ENCODE data around the gene LRBA. TPM values are rescaled to one million over a fixed set of nuclear protein-coding genes. Genes with fewer than 3 reads are reported as not detected.
A peak's percentile ranks its signal among the peaks of the same experiment; 100 is the strongest.

The LRBA gene
- total RNA-seq, 4 donors from 2014 or later: 13.3 to 21.2 (median 20.1) TPM

DNA sequence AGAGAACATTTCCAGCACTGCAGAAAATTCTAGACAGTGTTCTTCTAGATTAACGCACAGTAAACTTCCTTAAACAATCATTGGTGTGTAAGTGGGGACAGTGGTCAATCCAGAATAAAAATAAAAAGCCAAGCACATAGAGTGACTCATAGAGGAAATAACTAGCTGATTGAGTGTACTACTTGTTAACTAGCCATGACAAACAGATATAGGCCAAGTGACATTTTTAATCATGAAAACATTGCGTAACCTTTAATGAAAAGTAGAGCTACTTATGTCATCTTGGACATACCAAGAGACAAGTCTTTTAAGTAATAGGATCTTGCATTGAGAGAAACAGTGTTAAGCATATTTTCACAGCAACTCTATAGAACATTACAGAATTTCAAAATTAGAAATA lies 667.0 kb downstream of the LRBA start:
- Histone ChIP-seq H3K36me3 (no peaks in the 10 kb centered on the region), H3K27ac (replicated peaks in 1 of 4) (no peak overlapping the region), H3K9me3 (no peaks in the 10 kb centered on the region), H3K4me1 (no peaks in the 10 kb centered on the region), H3K4me3 (no peak overlapping the region), H3K27me3 (no peaks in the 10 kb centered on the region)
- intact Hi-C loops (cut with DNase I): no loop called here
- 86% methylated on average over 2 of the region's 2 CpGs for WGBS
- no peak for DNase-seq (ENCODE audit: extremely low spot score)
- no peak for TF ChIP-seq POLR2AphosphoS5 (IDR thresholded peaks at IDR 0.05)
- TF ChIP-seq POLR2A (IDR thresholded peaks at IDR 0.05; ENCODE audit: low read depth): no peak
- TF ChIP-seq CTCF (IDR thresholded peaks at IDR 0.05): no peak
- TF ChIP-seq EP300 (IDR thresholded peaks at IDR 0.05): no peak

DNA sequence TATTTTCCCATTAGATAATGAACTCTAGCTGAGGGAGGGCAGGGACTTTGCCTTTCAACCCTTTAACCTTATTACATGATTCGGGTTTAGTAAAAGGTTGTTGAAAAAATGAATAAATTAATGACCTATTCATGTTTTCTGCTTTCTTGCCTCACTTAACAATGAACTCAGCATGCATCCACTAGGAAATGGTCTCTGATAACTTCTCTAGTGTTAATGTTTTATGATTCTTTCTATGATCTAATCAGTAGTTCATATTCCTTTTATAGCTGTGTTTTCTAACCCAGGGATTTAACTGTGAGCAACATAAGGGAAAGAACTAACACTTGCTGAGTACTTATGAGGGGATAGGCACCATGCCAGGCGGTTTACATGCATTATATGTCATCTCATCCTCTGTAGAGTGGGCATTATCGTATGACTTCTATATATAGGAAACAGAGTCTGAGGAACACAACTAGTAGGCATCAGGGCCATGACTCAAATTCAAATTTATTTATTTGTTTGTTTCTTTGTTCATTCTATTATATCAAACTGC lies 669.8 kb downstream of the LRBA start:
- Histone ChIP-seq H3K27ac (replicated peaks in 1 of 4) (no peak overlapping the region), H3K36me3 (no peaks in the 10 kb centered on the region), H3K9me3 (no peaks in the 10 kb centered on the region), H3K4me3 (no peak overlapping the region), H3K4me1 (no peaks in the 10 kb centered on the region), H3K27me3 (no peaks in the 10 kb centered on the region)
- 96% methylated on average over 3 of the region's 3 CpGs for WGBS
- no peak for TF ChIP-seq POLR2A (IDR thresholded peaks at IDR 0.05; ENCODE audit: low read depth)
- no peak for TF ChIP-seq EP300 (IDR thresholded peaks at IDR 0.05)
- no peak for TF ChIP-seq POLR2AphosphoS5 (IDR thresholded peaks at IDR 0.05)
- no peak for TF ChIP-seq CTCF (IDR thresholded peaks at IDR 0.05)
- no peak for DNase-seq (ENCODE audit: extremely low spot score)
- intact Hi-C loops (cut with DNase I): no loop called here

DNA sequence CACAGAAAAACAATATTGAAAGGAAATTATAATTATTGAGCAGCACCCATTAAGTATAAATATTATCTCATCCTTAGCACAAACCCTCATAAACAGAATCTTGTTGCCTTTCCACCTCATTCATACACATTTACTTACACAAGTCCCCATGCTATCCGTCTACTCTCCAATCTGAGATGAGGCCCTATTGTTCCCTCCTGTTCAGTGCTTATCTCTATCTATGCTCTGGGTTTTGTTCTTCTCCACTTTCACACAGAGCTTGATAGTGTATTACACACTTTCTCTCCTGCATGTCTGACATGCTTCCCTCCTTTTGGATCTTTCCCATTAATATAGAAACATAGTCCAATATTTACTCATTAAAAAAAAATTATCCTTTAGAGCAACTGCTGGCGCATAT lies 671.3 kb downstream of the LRBA start:
- TF ChIP-seq POLR2AphosphoS5 (IDR thresholded peaks at IDR 0.05): no peak
- no peak for TF ChIP-seq POLR2A (IDR thresholded peaks at IDR 0.05; ENCODE audit: low read depth)
- no peak for TF ChIP-seq EP300 (IDR thresholded peaks at IDR 0.05)
- TF ChIP-seq CTCF (IDR thresholded peaks at IDR 0.05): no peak
- WGBS: 97% methylated on average over 2 of the region's 2 CpGs
- Histone ChIP-seq H3K36me3 (no peaks in the 10 kb centered on the region), H3K4me1 (peaks cover 0 to under 1% (median under 1%) of the 10 kb centered on the region in 4 donors), H3K27me3 (no peaks in the 10 kb centered on the region), H3K9me3 (no peaks in the 10 kb centered on the region), H3K27ac (replicated peaks in 1 of 4) (no peak overlapping the region), H3K4me3 (no peak overlapping the region)
- no peak for DNase-seq (ENCODE audit: extremely low spot score)
- intact Hi-C loops (cut with DNase I): no loop called here

DNA sequence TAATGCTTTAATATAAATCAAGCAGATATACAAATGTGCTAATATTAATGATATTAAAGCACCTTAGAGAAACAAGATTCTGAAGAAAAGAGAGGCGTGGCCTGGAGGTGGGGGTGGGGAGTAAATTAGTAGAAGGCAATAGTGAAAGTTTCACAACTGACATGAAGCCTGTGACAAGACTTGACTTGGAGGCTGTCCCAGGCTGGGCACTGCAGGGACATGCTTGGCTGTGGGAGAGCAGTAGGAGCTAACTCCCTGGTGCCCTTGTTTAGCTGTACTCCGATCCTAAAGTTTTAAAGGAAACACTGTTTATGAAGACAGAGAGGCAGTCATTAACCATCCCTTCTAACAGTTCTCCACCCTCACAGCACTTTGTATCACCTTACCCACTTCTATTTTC lies 672.1 kb downstream of the LRBA start:
- no peaks in the 10 kb centered on the region for H3K9me3 ChIP-seq
- H3K4me1 ChIP-seq: peaks cover 0 to 9% (median 8%) of the 10 kb centered on the region in 4 donors
- DNase-seq (ENCODE audit: extremely low spot score): no peak
- H3K4me3 ChIP-seq: no peak overlapping the region
- WGBS: 79% methylated on average over 2 of the region's 2 CpGs
- H3K36me3 ChIP-seq: no peaks in the 10 kb centered on the region
- no peaks in the 10 kb centered on the region for H3K27me3 ChIP-seq
- intact Hi-C loops (cut with DNase I): no loop called here
- no peak overlapping the region for H3K27ac ChIP-seq (replicated peaks in 1 of 4)
- TF ChIP-seq CTCF (IDR thresholded peaks at IDR 0.05) (no peak), POLR2A (IDR thresholded peaks at IDR 0.05; ENCODE audit: low read depth) (no peak), EP300 (IDR thresholded peaks at IDR 0.05) (no peak)

DNA sequence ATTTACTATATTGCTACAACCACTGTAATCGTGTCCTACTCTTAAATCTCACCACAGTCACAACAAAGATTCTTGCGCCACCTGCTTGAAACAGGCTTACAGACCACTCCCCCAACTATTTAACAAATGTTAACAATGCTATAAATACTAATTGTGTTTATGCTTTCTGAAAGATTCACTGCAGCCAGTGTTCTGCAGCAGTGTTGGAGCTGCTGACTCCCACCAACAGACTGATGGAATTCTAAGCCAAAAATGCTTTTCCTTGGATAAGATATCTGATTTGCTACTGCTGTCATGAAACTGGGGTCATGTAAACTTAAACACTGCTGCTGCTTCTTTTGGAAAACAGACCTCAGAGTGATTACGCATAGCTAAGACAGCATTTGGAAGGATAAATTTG lies 677.4 kb downstream of the LRBA start:
- no peaks in the 10 kb centered on the region for H3K27me3 ChIP-seq
- H3K4me1 ChIP-seq: peaks cover 0 to 23% (median 19%) of the 10 kb centered on the region in 4 donors
- 42% methylated on average over 3 of the region's 3 CpGs for WGBS
- H3K36me3 ChIP-seq: no peaks in the 10 kb centered on the region
- H3K27ac ChIP-seq (replicated peaks in 1 of 4): no peak overlapping the region
- H3K4me3 ChIP-seq: peak overlapping the region in 1 of 4 donors; percentile 1
- DNase-seq (ENCODE audit: extremely low spot score): no peak
- no peaks in the 10 kb centered on the region for H3K9me3 ChIP-seq
- intact Hi-C loops (cut with DNase I): no loop called here
- no peak for TF ChIP-seq POLR2AphosphoS5 (IDR thresholded peaks at IDR 0.05)
- TF ChIP-seq POLR2A (IDR thresholded peaks at IDR 0.05; ENCODE audit: low read depth): no peak
